Panc1 (cell line): ENCODE data around the gene SEC61G. TPM values are rescaled to one million over a fixed set of nuclear protein-coding genes. Genes with fewer than 3 reads are reported as not detected.

Experiments
- ATAC-seq: fragments of 200-7000 bp; cut with Tn5 transposase; 2 replicates; pipeline ENCODE4 v1.9.1; 2020; ENCODE audit warnings: mild to moderate bottlenecking, moderate library complexity
- BruUV-seq: library from RNA; stranded (reverse); fragments of 400-500 nt; replicated peaks from 2 replicates; lab custom pipeline; 2021; lab: Mats Ljungman, UMichigan
- CTCF ChIA-PET: fragments of 300-600 bp; sonication (Branson Sonifier 250); formaldehyde crosslinking; loops from one replicate; lab custom pipeline; 2022; ENCODE audit warnings: antibody characterized with exemption; lab: Charles Lee
- POLR2A ChIA-PET: fragments of 300-600 bp; sonication (Branson Sonifier 250); formaldehyde crosslinking; loops from one replicate; lab custom pipeline; 2022; ENCODE audit warnings: antibody characterized with exemption; lab: Charles Lee
- DNase-seq: peaks from one replicate; pipeline ENCODE4 v3.0.0-alpha.2; 2010; ENCODE audit warnings: low read depth, low spot score
- H3K27ac ChIP-seq: 2 replicates; pipeline ENCODE4 v1.5.1; 2011; ENCODE audit warnings: mild to moderate bottlenecking, low read length, inconsistent platforms
- H3K27me3 ChIP-seq: fragments of 200-500 bp; sonication (Bioruptor generic); 2 replicates; pipeline ENCODE4 v1.6.0; 2014; ENCODE audit warnings: low read length, inconsistent platforms; ENCODE audit not compliant: control insufficient read depth, insufficient read depth
- H3K36me3 ChIP-seq: fragments of 200-500 bp; sonication (Bioruptor generic); 2 replicates; pipeline ENCODE4 v1.5.1; 2014; ENCODE audit warnings: inconsistent platforms, mild to moderate bottlenecking, low read length, moderate library complexity; ENCODE audit not compliant: control insufficient read depth, insufficient read depth
- H3K4me1 ChIP-seq: 2 replicates; pipeline ENCODE4 v1.5.1; 2011; ENCODE audit warnings: inconsistent platforms, mild to moderate bottlenecking, low read length, moderate library complexity; ENCODE audit not compliant: control insufficient read depth, insufficient read depth
- H3K4me3 ChIP-seq, 2 experiments: 2 replicates each; pipeline ENCODE4 v1.5.1; 2011 to 2012; ENCODE audit warnings: low read depth in 2 of 2, low read length in 2 of 2, mild to moderate bottlenecking in 2 of 2, inconsistent platforms in 1 of 2, moderate library complexity in 1 of 2
- H3K9me3 ChIP-seq: fragments of 200-500 bp; sonication (Bioruptor generic); 2 replicates; pipeline ENCODE4 v1.5.1; 2014; ENCODE audit warnings: low read depth, mild to moderate bottlenecking, inconsistent platforms, low read length, moderate library complexity; ENCODE audit not compliant: control insufficient read depth, insufficient read depth
- POLR2AphosphoS5 ChIP-seq: IDR thresholded peaks from 2 replicates; pipeline ENCODE4 v1.6.1; 2012; ENCODE audit warnings: mild to moderate bottlenecking, low read depth, low read length, moderate library complexity
- SIN3A ChIP-seq: IDR thresholded peaks from 2 replicates; pipeline ENCODE4 v1.6.1; 2012; ENCODE audit warnings: low read depth, mild to moderate bottlenecking, low read length, moderate library complexity, borderline replicate concordance; ENCODE audit not compliant: insufficient read depth
- TCF7L2 ChIP-seq: IDR thresholded peaks from 2 replicates; pipeline ENCODE4 v1.6.1; 2011; ENCODE audit warnings: mild to moderate bottlenecking, low read depth, low read length, inconsistent platforms
- in situ Hi-C: cut with HindIII; loops from 2 replicates; pipeline ENCODE4 v1.10.0; 2016; ENCODE audit warnings: low sequenced_read_pairs, low pct_unique_long_range_greater_than_20kb
- intact Hi-C: fragments of 100-400 bp; cut with micrococcal nuclease; formaldehyde crosslinking; loops from one replicate; pipeline ENCODE4 v1.10.0; 2022; ENCODE audit not compliant: unreplicated experiment
- total RNA-seq: library from RNA; stranded (reverse); gene quantifications from one replicate; pipeline ENCODE4 v1.2.1, GENCODE V29; 2021; ENCODE audit not compliant: unreplicated experiment
- TF ChIP-seq, protein P1 (sequence below), 2 experiments: IDR thresholded peaks; 2 replicates each; pipeline ENCODE4 v1.6.1; 2011 to 2012; ENCODE audit warnings: low read depth in 2 of 2, control low read depth in 1 of 2, low read length in 1 of 2, mild to moderate bottlenecking in 1 of 2, moderate library complexity in 1 of 2; ENCODE audit not compliant: insufficient read depth in 1 of 2
- TF ChIP-seq, protein P2 (sequence below): fragments of 450-650 bp; IDR thresholded peaks from 2 replicates; pipeline ENCODE4 v1.5.1; 2017; ENCODE audit warnings: mild to moderate bottlenecking

The SEC61G gene
- total RNA-seq, 1 experiment from 2014 or later, result 197 TPM

DNA sequence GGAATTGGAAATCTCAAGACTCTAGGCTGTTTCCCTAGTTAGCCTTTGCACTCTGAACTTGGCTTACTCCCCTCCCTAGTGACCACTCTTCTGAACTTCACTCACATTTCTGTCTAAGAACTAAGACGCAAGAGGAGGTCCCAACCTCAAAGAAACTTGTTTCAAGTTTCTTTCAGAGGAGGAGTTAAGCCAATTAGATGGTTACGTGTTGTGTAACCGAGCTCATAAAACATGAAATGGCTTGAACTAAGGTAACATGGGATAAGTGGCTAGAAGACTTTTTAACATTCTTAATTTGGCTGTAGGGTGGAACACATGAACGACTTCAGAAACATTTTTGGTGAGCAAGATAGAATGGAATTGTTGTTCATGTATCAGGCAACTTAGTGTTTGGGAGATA, 39.5 kb upstream of the SEC61G start:
- ATAC-seq (no peak), DNase-seq (no peak)
- H3K36me3 ChIP-seq, result no peaks in the 10 kb centered on the region
- no peaks in the 10 kb centered on the region for H3K4me1 ChIP-seq
- in situ Hi-C loops, result no loop called here
- ChIA-PET POLR2A (no interaction called here), CTCF (no interaction called here)
- no TSS peak for BruUV-seq
- H3K27me3 ChIP-seq, result no peaks in the 10 kb centered on the region
- H3K4me3 ChIP-seq, result no peak overlapping the region
- intact Hi-C loops, result no loop called here
- no peaks in the 10 kb centered on the region for H3K9me3 ChIP-seq
- TF ChIP-seq, protein P1, sequence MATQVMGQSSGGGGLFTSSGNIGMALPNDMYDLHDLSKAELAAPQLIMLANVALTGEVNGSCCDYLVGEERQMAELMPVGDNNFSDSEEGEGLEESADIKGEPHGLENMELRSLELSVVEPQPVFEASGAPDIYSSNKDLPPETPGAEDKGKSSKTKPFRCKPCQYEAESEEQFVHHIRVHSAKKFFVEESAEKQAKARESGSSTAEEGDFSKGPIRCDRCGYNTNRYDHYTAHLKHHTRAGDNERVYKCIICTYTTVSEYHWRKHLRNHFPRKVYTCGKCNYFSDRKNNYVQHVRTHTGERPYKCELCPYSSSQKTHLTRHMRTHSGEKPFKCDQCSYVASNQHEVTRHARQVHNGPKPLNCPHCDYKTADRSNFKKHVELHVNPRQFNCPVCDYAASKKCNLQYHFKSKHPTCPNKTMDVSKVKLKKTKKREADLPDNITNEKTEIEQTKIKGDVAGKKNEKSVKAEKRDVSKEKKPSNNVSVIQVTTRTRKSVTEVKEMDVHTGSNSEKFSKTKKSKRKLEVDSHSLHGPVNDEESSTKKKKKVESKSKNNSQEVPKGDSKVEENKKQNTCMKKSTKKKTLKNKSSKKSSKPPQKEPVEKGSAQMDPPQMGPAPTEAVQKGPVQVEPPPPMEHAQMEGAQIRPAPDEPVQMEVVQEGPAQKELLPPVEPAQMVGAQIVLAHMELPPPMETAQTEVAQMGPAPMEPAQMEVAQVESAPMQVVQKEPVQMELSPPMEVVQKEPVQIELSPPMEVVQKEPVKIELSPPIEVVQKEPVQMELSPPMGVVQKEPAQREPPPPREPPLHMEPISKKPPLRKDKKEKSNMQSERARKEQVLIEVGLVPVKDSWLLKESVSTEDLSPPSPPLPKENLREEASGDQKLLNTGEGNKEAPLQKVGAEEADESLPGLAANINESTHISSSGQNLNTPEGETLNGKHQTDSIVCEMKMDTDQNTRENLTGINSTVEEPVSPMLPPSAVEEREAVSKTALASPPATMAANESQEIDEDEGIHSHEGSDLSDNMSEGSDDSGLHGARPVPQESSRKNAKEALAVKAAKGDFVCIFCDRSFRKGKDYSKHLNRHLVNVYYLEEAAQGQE (IDR thresholded peaks at IDR 0.05; ENCODE audit: insufficient read depth in 1 of 2, low read depth in 2 of 2, low read length in 1 of 2), result no peak
- no peak overlapping the region for H3K27ac ChIP-seq

DNA sequence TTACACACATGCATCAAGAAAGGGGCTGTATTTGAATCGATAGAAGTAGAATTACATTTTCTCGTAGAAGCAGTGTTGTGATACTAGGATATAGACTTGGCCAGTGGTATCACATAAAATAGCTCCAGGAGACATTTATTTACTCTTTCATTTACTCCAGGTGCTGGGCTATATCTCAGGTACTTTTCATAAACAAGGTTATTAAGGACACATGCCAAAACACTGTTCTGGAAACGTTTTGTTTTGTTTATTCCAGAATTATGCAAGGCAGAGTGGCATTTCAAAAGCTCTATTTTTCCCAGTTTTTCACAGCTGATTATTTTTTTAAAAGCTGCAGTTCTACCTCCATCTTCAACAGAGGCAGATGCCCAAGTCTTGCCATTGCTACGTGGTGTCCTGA, 37.8 kb upstream of the SEC61G start:
- DNase-seq (no peak), ATAC-seq (no peak)
- Histone ChIP-seq H3K4me1 (no peaks in the 10 kb centered on the region), H3K4me3 (no peak overlapping the region), H3K36me3 (no peaks in the 10 kb centered on the region), H3K27me3 (no peaks in the 10 kb centered on the region), H3K27ac (no peak overlapping the region), H3K9me3 (no peaks in the 10 kb centered on the region)
- POLR2A ChIA-PET, result no interaction called here
- in situ Hi-C loops (no loop called here), intact Hi-C loops (no loop called here)
- BruUV-seq, result no TSS peak
- CTCF ChIA-PET, result interaction anchor here (0.6 kb wide), 1 partner anchor 269 kb away, joined by 3 read pairs; no protein-coding TSS in a partner anchor
- no peak for TF ChIP-seq SIN3A
- no peak for TF ChIP-seq POLR2AphosphoS5
- TF ChIP-seq, protein P2, sequence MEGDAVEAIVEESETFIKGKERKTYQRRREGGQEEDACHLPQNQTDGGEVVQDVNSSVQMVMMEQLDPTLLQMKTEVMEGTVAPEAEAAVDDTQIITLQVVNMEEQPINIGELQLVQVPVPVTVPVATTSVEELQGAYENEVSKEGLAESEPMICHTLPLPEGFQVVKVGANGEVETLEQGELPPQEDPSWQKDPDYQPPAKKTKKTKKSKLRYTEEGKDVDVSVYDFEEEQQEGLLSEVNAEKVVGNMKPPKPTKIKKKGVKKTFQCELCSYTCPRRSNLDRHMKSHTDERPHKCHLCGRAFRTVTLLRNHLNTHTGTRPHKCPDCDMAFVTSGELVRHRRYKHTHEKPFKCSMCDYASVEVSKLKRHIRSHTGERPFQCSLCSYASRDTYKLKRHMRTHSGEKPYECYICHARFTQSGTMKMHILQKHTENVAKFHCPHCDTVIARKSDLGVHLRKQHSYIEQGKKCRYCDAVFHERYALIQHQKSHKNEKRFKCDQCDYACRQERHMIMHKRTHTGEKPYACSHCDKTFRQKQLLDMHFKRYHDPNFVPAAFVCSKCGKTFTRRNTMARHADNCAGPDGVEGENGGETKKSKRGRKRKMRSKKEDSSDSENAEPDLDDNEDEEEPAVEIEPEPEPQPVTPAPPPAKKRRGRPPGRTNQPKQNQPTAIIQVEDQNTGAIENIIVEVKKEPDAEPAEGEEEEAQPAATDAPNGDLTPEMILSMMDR, result no peak
- TF ChIP-seq TCF7L2, result no peak
- TF ChIP-seq, protein P1 (IDR thresholded peaks at IDR 0.05; ENCODE audit: insufficient read depth in 1 of 2, low read depth in 2 of 2, low read length in 1 of 2), result no peak
